GM12864 (cell line): Measurements from ENCODE around the gene THADA.

Source experiments
- DNase-seq: peaks from one replicate; pipeline ENCODE4 v3.0.0-alpha.2; 2011; ENCODE audit warnings: low read depth
- H3K4me3 ChIP-seq: 2 replicates; pipeline ENCODE4 v1.5.1; 2011; ENCODE audit warnings: mild to moderate bottlenecking, low read depth, low read length, control low read depth
- TF ChIP-seq, protein P1 (sequence below): IDR thresholded peaks from 2 replicates; pipeline ENCODE4 v1.5.1; 2011; ENCODE audit warnings: low read depth, mild to moderate bottlenecking, moderate library complexity, low read length, control low read depth, inconsistent platforms; ENCODE audit errors: missing control alignments

The THADA gene

DNA sequence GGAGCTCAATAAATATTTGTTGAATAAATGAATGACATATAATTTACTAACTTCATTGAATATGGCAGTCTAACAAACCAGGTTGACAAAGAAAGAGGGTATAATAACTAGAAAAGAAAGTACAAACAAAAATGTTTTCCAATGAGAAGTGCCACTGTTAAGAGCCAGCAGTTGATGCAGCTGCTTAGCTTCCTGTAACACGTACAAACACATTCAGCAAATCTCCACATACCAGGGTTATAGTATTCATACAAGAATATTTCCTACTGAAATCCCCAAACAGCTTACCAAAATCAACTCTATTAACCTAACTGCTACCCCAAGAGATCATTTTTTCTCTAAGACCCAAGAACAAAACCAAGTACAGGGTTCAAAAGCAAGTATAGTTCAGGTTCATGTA lies 77.7 kb downstream of the THADA start:
- no peak for DNase-seq
- H3K4me3 ChIP-seq, result no peak overlapping the region
- TF ChIP-seq, protein P1, sequence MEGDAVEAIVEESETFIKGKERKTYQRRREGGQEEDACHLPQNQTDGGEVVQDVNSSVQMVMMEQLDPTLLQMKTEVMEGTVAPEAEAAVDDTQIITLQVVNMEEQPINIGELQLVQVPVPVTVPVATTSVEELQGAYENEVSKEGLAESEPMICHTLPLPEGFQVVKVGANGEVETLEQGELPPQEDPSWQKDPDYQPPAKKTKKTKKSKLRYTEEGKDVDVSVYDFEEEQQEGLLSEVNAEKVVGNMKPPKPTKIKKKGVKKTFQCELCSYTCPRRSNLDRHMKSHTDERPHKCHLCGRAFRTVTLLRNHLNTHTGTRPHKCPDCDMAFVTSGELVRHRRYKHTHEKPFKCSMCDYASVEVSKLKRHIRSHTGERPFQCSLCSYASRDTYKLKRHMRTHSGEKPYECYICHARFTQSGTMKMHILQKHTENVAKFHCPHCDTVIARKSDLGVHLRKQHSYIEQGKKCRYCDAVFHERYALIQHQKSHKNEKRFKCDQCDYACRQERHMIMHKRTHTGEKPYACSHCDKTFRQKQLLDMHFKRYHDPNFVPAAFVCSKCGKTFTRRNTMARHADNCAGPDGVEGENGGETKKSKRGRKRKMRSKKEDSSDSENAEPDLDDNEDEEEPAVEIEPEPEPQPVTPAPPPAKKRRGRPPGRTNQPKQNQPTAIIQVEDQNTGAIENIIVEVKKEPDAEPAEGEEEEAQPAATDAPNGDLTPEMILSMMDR, result no peak

DNA sequence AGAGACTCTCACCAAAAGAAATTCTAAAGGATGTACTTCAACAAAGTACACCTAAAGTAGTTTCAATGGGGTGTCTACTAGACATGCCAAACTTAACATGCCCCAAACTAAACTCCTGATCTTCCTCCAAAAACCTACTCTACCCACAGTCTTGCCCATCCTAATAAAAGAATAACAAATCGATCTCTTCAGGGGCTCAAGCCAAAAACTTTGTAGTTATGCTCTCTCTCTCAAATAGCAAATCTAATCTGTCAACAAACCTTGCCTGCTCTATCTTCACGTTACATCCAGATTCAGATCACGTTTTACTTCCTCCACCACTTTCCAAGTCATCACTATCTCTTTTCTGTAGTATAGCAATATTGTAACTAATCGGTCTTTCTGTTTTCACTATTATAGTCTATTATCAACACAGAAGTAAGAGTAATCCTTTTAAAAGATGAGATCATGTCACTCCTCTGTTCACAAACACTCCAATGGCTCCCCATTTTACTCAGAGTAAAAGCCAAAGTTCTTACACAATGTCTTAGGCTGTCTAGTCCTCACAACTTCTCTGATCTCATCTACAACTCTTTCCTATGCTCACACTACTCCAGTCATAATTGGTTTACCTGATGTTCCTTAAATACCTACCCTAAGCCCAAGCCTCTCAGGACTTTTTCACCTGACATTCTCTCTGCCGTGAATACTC lies 79.9 kb downstream of the THADA start:
- no peak overlapping the region for H3K4me3 ChIP-seq
- DNase-seq, result no peak
- TF ChIP-seq, protein P1, result no peak

DNA sequence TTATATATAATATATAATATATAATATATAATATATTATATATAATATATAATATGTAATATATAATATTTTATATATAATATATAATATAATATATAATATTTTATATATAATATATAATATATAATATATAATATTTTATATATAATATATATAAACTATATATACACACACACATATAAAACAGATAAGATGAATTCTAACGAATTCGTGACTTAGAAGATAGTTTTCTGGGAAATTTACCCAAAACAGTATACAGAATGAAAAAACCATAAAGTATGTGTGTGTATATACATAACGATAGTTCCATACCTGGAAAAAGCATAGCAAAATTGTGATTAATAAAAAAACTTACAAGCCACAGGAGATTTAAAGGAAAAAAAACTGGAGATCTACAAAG lies 80.6 kb downstream of the THADA start:
- no peak overlapping the region for H3K4me3 ChIP-seq
- TF ChIP-seq, protein P1, result no peak
- DNase-seq, result no peak

DNA sequence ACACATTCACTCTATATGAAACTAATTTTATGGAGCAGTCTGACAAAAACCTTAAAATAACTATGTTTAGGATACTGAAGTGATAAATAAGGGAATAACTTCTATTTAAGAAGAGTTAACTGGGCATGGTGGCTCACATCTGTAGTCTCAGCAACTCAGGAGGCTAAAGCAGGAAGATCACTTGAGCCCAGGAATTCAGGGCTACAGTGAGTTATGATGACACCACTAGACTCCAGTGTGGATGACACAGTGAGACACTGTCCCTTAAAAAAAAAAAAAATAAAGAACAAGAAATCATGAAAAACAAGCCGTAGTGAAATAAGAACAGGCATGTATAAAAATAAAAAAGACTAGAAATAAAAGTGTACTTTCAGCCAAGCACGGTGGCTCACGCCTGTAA lies 82.0 kb downstream of the THADA start:
- TF ChIP-seq, protein P1, result no peak

DNA sequence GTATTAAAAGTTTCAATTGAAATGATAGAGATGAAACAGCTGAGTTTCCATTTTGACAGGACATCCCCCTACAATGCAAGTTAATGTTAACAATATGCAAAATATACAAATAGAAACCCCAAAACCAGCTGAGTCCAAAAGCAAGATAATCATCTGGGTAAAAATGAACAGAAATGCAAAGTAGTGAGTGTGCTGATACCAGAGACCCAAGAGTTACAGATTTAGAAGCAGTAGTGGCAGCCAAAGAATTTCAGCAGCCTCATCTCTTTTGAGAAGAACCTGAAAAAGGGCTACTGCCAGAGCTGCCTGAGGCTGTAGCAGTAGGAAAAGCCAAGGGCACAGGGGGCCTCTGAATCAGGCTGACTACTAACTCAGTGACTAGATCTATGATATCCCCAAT lies 82.6 kb downstream of the THADA start:
- TF ChIP-seq, protein P1, result no peak
- no peak overlapping the region for H3K4me3 ChIP-seq
- no peak for DNase-seq

More for the DNA sequence above, 82.0 kb downstream of the THADA start:
- no peak for DNase-seq
- no peak overlapping the region for H3K4me3 ChIP-seq

DNA sequence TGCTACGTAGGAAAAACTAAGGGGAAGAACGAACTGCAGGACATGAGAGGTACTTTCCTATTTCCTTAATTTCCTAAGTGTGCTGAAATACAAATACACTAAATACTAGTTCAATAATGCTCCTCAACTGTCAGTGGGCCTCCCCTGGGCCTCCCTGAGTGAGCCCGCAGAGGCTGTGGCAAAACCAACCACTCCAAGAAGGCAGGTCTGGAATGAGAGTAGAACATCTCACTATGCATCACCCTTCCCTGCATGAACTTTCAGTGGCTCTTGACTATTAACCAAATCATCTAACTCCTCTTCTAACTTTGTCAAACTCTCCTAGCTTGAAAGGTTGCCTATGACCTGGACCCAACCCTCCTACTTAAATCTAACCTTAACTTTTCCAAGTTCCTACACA lies 84.6 kb downstream of the THADA start:
- H3K4me3 ChIP-seq, result no peak overlapping the region
- DNase-seq, result no peak
- TF ChIP-seq, protein P1, result no peak

DNA sequence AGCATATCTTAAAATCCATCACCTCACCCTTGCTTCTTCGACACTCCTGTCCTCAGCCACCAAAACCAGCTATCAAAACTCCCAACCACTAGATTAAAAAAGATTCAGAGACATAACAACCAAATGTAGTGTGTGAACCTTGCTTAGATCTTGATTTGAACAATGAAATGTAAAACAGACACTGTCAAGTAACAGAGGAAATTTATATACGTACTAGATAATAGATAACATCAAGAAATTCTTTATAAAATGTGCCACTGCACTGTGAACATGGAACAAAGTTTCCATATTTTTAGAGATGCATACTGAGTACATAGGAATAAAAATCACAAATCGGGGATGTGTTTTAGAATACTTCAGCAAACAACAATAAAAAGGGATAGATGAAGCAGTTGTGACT lies 86.0 kb downstream of the THADA start:
- no peak for DNase-seq
- no peak overlapping the region for H3K4me3 ChIP-seq
- TF ChIP-seq, protein P1, result no peak
